ENCODE data around the gene DRICH1.

DNA sequence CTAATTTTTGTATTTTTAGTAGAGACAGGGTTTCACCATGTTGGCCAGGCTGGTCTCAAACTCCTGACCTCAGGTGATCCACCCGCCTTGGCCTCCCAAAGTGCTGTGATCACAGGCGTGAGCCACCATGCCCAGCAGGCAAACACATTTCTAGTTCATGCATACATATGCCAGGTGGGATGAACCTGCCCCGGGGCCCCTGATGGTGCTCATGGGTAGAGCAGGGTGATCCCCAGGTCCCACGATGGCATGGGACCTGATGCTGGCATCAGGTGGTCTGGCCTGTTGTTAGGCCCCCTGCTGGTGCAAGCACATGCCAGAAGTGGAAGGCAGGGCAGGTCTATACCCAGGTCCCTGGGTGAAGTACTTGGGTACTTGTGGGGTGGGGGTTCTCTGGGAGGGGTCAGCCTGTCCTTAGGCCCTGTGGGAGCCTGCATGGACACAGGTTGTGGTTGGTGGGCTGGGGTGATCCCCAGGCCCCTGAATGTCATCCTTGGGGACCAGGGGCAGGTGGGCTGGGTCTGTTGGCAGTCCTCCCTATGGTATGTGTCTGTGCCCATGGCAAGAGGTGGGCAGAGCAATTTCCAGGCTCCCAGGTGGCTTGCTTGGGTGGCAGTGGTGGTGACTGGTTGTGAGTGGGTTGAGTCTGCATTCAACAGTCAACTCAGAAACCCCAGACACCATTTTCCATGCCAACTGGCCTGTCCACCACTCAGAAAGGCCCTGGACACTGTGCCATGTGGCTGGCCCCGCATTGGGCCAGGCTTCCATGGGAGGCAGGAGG lies 49.1 kb upstream of the DRICH1 start:
- TF ChIP-seq, protein P1, sequence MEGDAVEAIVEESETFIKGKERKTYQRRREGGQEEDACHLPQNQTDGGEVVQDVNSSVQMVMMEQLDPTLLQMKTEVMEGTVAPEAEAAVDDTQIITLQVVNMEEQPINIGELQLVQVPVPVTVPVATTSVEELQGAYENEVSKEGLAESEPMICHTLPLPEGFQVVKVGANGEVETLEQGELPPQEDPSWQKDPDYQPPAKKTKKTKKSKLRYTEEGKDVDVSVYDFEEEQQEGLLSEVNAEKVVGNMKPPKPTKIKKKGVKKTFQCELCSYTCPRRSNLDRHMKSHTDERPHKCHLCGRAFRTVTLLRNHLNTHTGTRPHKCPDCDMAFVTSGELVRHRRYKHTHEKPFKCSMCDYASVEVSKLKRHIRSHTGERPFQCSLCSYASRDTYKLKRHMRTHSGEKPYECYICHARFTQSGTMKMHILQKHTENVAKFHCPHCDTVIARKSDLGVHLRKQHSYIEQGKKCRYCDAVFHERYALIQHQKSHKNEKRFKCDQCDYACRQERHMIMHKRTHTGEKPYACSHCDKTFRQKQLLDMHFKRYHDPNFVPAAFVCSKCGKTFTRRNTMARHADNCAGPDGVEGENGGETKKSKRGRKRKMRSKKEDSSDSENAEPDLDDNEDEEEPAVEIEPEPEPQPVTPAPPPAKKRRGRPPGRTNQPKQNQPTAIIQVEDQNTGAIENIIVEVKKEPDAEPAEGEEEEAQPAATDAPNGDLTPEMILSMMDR (IDR thresholded peaks at IDR 0.05), result no peak
- TF ChIP-seq POLR2A (IDR thresholded peaks at IDR 0.05), result no peak
